ENCODE data around the gene PNPLA2.

PNPLA2 gene

DNA sequence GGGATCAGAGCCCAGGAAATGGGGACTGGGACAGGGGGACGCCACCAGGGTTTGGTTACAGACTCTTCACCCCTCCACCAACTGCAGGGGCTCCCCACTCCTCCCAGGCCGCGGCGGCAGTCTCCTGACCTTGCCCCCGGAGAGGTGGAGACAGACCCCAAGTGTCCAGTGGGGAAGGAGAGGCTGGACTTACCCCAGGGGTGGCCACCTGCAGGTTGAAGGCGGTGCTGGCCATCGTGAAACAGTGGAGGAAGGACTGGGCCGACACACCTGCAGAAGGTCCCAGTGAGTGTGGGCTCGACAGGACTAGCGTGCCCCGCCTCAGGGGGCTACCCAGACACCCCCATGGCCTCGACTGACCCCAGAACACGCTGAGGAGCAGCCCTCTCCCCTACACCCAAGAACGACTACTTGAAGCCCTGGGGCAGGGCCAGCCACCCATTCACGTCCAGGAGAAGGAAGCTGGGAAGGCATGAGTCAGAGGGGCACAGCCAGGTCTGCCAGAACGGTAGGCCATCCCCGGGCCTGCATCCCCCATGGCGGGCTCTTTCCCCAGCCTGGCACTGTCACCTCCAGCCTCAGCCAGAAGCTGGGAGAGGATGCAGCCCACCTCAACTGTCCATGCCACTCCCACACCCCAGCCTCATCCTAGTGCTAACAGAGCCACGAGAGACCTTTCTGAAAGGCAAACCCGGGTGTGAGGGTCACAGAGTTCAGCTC lies 43.7 kb upstream of the PNPLA2 start:
- peak overlapping the region in 6 of 11 experiments; percentile 1 to 93 (median 28); a peak in 7 of 22 replicates for H3K27ac ChIP-seq
- no peaks in the 10 kb centered on the region for H3K27me3 ChIP-seq
- H3K9ac ChIP-seq: peak overlapping the region; percentile 88 to 98 (median 96); a peak in 21 of 22 replicates
- no peak for TF ChIP-seq Cebpa-rat (IDR thresholded peaks at IDR 0.05)
- no peaks in the 10 kb centered on the region for H3K9me3 ChIP-seq (replicated peaks in 1 of 11)
- peak overlapping the region in 8 of 10 experiments; percentile 21 to 98 (median 90); a peak in 10 of 20 replicates for H3K4me3 ChIP-seq
- H4K20me1 ChIP-seq: peaks cover 57 to 88% (median 82%) of the 10 kb centered on the region in 11 experiments
- peaks cover 52 to 72% (median 59%) of the 10 kb centered on the region in 11 experiments for H3K36me3 ChIP-seq
- H3K4me2 ChIP-seq: peak overlapping the region; percentile 82 to 100 (median 94)
- H3K4me1 ChIP-seq: peaks cover 45 to 54% (median 50%) of the 10 kb centered on the region in 10 experiments

DNA sequence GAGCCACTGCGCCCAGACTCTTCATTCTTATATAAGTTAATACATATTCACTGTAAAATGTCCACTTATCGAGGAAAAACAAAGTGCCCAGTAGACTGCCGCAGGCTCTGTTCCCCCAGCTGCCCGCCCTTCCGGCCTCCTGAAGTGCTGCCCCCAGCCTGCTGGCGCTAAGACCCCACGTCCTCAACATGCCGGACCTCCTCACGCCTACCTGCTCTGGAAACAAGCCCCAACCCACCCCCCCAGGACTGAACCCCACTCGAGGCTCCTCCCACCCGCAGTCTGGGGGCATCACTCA lies 42.5 kb upstream of the PNPLA2 start:
- Histone ChIP-seq H3K27me3 (no peaks in the 10 kb centered on the region), H3K9ac (peak overlapping the region; percentile 88 to 98 (median 96)), H3K27ac (peak overlapping the region; percentile 54 to 95 (median 93); a peak in 21 of 22 replicates), H3K4me2 (peak overlapping the region; percentile 82 to 100 (median 94)), H3K9me3 (replicated peaks in 1 of 11) (no peaks in the 10 kb centered on the region), H3K36me3 (peaks cover 42 to 67% (median 52%) of the 10 kb centered on the region in 11 experiments), H3K4me3 (peak overlapping the region; percentile 67 to 98 (median 90)), H3K4me1 (peaks cover 53 to 65% (median 61%) of the 10 kb centered on the region in 10 experiments), H4K20me1 (peaks cover 45 to 85% (median 77%) of the 10 kb centered on the region in 11 experiments)
- TF ChIP-seq Cebpa-rat (IDR thresholded peaks at IDR 0.05): no peak

DNA sequence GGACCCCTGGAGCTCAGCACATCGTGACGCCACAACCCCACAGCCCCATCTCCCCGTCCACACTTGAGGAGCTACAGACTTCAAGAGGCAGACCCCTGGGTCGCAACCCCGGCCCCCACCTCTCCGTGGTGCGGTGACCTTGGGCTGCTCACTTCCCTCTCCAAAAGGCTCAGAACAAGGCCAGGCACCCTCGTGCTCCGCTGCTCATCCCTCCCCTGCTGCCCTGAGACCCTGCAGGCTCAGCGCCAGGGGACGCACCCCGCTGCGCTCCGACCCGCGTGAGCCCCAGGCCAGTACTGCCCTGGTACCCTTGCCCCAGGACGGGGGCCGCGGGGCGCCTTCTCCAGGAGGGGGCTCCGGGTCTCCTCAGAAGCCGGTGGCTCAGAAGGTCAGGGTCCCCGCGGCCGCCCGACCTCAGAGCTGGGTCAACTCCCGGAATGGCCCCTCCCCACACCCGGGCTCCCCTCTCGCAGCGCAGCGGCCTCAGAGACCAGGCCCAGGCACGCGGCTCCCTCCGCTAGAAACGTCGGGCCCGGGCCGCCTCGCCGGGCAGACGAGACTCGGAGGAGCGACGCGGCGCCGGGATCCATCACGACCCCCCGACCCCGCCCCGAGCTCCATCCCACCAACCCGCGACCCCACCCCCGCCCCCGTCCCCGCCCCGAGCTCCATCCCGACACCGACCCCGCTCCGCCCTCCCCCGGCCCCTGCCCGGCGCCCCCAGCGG lies 42.0 kb upstream of the PNPLA2 start:
- H3K9me3 ChIP-seq (replicated peaks in 1 of 11): no peaks in the 10 kb centered on the region
- H3K9ac ChIP-seq: peak overlapping the region; percentile 88 to 98 (median 96)
- H3K36me3 ChIP-seq: peaks cover 37 to 62% (median 47%) of the 10 kb centered on the region in 11 experiments
- peaks cover 42 to 85% (median 72%) of the 10 kb centered on the region in 11 experiments for H4K20me1 ChIP-seq
- H3K4me2 ChIP-seq: peak overlapping the region; percentile 82 to 100 (median 97)
- TF ChIP-seq Cebpa-rat (IDR thresholded peaks at IDR 0.05): no peak
- peak overlapping the region; percentile 54 to 95 (median 93) for H3K27ac ChIP-seq
- H3K4me1 ChIP-seq: peaks cover 55 to 69% (median 64%) of the 10 kb centered on the region in 10 experiments
- no peaks in the 10 kb centered on the region for H3K27me3 ChIP-seq
- peak overlapping the region; percentile 67 to 98 (median 90) for H3K4me3 ChIP-seq

DNA sequence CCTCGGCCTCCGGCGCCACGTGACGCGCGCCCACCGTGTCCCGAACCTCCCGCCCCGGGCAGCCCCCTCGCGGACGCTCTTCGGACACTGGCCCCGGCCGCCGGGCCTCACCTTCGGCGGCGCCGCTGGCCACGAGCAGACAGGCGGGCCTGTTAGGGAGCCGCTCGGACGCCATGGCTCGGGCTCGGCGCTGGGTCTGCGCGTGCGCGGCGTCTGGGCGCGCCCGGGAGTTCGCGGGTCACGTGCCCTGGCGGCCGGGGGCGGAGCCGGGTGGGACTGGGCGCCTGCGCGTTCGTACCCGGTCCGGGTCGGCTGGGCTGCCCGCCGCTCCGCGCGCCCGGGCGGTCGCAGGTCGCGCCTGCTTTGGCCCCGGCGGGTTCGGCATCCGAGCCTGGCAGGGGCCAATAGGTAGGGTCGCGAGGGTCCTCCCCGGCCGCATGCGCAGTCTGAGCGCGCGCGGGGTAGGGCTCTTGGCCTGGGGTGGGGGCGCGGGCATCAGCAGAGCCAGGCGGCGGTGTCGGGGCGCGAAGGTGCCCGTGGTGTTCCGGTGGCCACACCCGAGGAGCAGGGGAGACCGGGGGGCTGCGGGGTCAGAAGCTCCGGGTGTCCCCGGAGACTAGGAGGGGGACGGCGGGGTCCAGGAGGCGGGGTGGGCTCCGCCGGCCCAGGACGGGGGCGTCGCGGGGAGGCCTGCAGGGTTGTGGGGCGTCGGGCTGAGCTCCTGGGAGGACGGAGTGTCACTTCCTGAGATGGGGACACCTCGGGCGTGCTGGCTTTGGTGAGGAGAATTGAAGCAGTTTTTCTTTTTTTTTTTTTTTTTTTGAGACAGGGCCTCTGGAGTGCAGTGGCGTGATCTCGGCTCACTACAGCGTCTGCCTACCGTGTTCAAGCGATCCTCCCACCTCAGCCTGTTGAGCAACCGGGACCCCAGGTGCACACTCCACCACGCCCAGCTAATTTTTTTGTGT lies 41.1 kb upstream of the PNPLA2 start, which contains the start of gene GATD1:
TSS of gene GATD1 (minus strand) at position 200 of the 968 bp plus-strand sequence. CDS start at position 175, 25 bp downstream.
- TF ChIP-seq Cebpa-rat (IDR thresholded peaks at IDR 0.05): no peak
- Histone ChIP-seq H3K4me1 (peaks cover 59 to 77% (median 72%) of the 10 kb centered on the region in 10 experiments), H4K20me1 (peaks cover 43 to 85% (median 68%) of the 10 kb centered on the region in 11 experiments), H3K9me3 (replicated peaks in 1 of 11) (no peaks in the 10 kb centered on the region), H3K36me3 (peaks cover 29 to 55% (median 41%) of the 10 kb centered on the region in 11 experiments), H3K9ac (peak within 1 kb of the TSS; percentile 88 to 98 (median 96)), H3K27me3 (no peaks in the 10 kb centered on the region), H3K27ac (peak within 1 kb of the TSS; percentile 54 to 95 (median 93)), H3K4me2 (peak within 1 kb of the TSS; percentile 93 to 100 (median 97)), H3K4me3 (peak within 1 kb of the TSS; percentile 67 to 98 (median 90))

DNA sequence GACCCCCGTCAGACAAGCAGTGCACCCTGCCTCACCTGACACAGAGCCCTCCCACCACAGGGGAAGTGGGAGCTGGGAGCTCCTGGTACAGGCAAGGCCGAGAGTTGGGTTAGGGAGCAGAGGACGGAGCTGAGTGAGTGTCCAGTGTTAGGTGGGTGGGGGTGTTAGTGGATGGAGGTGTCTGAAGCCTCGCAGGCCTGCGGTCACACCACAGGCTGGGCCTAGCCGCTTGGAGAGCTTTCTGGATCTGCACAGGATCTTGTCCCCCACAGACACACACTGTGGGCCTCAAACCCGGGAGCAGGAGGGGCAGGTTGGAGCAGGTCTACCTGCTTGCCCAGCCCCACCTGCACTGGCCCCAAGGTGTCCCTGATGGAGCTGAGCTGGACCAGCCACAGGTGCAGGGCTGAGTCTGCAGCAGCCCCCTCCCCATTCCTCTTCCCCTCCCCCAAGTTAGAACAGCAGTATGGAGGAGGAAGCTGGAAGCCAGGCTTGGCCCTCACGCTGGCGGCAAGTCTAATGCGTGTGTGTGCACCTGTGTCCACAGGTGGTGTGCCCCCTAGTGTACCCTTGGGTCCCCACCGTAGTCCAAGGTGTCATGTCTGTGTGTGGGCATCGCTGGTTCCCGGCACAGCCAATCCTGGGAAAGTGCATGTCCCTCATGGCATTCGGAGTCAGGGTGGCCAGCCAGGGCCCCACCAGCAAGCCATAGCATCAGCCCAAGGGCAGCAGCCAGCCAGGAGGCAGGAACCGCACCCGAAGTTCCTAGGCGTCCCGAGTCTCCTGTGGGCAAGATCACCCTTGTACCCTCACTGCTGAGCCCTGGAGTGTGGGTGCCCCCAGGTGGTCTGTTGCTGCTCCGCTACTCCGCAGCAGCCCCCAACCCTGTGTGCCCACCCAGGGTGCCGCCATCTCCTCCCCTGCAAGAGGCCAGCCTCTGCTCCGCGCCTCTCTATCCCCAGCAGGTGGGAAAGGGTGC lies 39.4 kb upstream of the PNPLA2 start:
- H3K27me3 ChIP-seq: no peaks in the 10 kb centered on the region
- H4K20me1 ChIP-seq: peaks cover 26 to 79% (median 55%) of the 10 kb centered on the region in 11 experiments
- peaks cover 15 to 43% (median 27%) of the 10 kb centered on the region in 11 experiments; a peak in 21 of 22 replicates for H3K36me3 ChIP-seq
- H3K4me2 ChIP-seq: peak overlapping the region; percentile 81 to 100 (median 97)
- peaks cover 59 to 85% (median 78%) of the 10 kb centered on the region in 10 experiments for H3K4me1 ChIP-seq
- H3K4me3 ChIP-seq: peak overlapping the region in 5 of 10 experiments; percentile 67 to 90 (median 89); a peak in 6 of 20 replicates
- no peak for TF ChIP-seq Cebpa-rat (IDR thresholded peaks at IDR 0.05)
- H3K27ac ChIP-seq: peak overlapping the region in 5 of 11 experiments; percentile 1 to 94 (median 93); a peak in 3 of 22 replicates
- peak overlapping the region in 10 of 11 experiments; percentile 88 to 98 (median 96); a peak in 13 of 22 replicates for H3K9ac ChIP-seq
- H3K9me3 ChIP-seq (replicated peaks in 1 of 11): no peaks in the 10 kb centered on the region

DNA sequence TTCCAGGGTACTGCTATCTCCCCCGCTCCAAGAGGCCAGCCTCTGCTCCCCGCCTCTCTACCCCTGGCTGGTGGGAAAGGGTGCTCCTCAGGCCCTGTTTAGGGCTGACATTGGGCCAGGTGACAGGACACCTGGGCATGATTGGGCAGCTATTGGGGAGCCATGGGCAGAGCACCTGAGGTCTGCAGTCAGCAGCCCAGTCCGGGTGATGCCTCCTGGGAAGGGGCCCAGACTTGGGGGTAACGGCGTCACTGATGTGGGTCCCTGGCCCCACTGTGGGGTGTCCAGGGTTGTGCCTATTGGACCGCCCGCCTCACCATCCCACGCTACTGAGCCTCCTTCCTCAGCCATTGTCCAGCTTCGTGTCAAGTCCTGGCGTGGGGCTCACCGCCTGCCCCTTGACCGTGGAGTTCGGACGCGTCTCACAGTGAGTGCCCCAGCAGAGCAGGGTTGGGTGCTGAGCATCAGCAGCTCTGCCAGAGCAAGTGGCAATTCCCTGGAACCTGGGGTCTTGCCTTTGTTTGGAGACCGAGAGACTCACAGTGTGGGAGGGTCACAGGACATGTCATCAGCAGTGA lies 38.7 kb upstream of the PNPLA2 start:
- Histone ChIP-seq H3K36me3 (peaks cover 7 to 36% (median 20%) of the 10 kb centered on the region in 11 experiments; a peak in 20 of 22 replicates), H3K4me2 (peak overlapping the region in 9 of 11 experiments; percentile 12 to 98 (median 96); a peak in 15 of 22 replicates), H3K9ac (peak overlapping the region in 6 of 11 experiments; percentile 2 to 28 (median 17); a peak in 2 of 22 replicates), H3K4me1 (peaks cover 52 to 85% (median 77%) of the 10 kb centered on the region in 10 experiments), H3K9me3 (replicated peaks in 1 of 11) (no peaks in the 10 kb centered on the region), H3K4me3 (no peak overlapping the region), H3K27me3 (no peaks in the 10 kb centered on the region), H4K20me1 (peaks cover 18 to 79% (median 49%) of the 10 kb centered on the region in 11 experiments), H3K27ac (no peak overlapping the region; a peak in 1 of 22 replicates)
- TF ChIP-seq Cebpa-rat (IDR thresholded peaks at IDR 0.05): no peak
